ENCODE measurements around the gene NSG1.

GRCh38 chr4:4433941-4434340, 47.0 kb downstream of the NSG1 start:
- TF ChIP-seq CTCF (IDR thresholded peaks at IDR 0.05; ENCODE audit: insufficient read depth, low read depth, low read length) (no peak), EZH2 (IDR thresholded peaks at IDR 0.05; ENCODE audit: insufficient read depth, low read length) (no peak)

Data from astrocyte (in vitro differentiated cells and primary cell).